ENCODE data around the gene PDZRN3.
A peak's percentile ranks its signal among the peaks of the same experiment; 100 is the strongest.

PDZRN3 gene

GRCh38 chr3:73622091-73622805, 2.5 kb downstream of the PDZRN3 start:
- DNase-seq, result no peak

- DNase-seq, result no peak
Measured at GRCh38 chr3:73621388-73621787, 3.4 kb downstream of the PDZRN3 start.

- no peak for DNase-seq
Measured at GRCh38 chr3:73618461-73618860, 6.3 kb downstream of the PDZRN3 start.

GRCh38 chr3:73616056-73616455, 8.7 kb downstream of the PDZRN3 start:
- no peak for DNase-seq

GRCh38 chr3:73614419-73614818, 10.3 kb downstream of the PDZRN3 start:
- DNase-seq, result no peak

DNA sequence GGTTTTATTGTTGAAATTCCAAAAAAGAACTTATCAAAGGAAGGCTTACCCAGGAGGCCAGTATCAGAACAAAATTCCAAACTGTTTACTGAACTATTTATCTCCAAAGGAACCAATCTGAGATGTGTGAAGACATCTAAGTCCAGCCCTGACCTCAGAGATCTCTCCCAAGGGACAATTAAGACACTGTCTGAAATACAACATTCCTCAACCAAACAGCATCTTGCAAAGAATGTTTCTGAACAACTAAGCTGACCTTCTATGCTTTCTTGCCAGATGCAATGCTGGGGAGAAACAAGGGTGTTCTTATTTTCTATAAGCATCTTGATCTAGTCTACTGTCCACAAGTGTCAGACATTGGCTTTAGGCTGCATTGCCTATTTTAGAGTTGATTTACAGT, 13.6 kb downstream of the PDZRN3 start:
- DNase-seq, result no peak

GRCh38 chr3:73610493-73610892, 14.2 kb downstream of the PDZRN3 start:
- no peak for DNase-seq

- no peak for DNase-seq
Measured at GRCh38 chr3:73609655-73610054, 15.1 kb downstream of the PDZRN3 start.

GRCh38 chr3:73609315-73609641, 15.5 kb downstream of the PDZRN3 start:
- no peak for DNase-seq

DNA sequence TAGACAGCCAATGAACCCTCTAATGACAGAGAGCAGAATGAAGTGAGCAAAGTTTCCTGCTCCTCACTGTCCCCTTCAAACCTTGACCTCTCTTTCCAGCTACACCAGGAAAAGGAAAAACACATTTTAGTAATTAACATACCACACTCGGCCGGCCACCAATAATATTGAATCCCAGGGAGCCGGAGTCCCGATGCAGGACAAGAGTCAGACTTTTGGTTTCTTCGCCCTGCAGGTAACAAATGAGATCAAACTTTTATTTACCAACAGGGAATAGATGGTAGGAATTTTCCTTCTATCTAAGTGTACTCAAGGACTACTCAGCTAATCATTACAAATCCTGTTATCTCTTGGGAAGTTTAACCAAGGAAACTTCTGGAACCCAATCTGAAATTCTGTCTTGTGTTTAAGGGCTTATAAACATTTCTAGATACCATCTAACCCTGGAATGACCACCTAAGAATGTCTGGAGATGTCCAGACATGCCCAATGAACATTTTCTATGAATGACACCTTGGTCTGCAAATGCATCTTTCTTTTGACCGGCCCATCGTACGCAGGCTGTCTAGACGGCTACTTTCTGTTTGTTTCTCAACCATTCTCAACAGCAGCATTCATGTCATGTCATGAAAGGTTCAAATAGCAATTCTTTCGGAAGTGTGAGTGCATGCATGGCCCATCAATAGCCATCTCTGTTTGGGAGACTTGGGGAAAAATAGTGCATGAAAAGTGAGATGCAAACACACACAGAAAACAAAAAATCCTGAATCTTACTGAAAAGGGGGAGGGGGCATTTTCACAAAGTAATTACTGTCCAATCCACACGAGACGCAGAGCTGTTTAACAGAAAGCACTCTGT, 16.1 kb downstream of the PDZRN3 start:
- no peak for DNase-seq

GRCh38 chr3:73605861-73606260, 18.9 kb downstream of the PDZRN3 start:
- DNase-seq, result no peak

- no peak for DNase-seq
Measured at GRCh38 chr3:73605412-73605811, 19.3 kb downstream of the PDZRN3 start.

- no peak for DNase-seq
Measured at GRCh38 chr3:73604451-73604850, 20.3 kb downstream of the PDZRN3 start.

DNA sequence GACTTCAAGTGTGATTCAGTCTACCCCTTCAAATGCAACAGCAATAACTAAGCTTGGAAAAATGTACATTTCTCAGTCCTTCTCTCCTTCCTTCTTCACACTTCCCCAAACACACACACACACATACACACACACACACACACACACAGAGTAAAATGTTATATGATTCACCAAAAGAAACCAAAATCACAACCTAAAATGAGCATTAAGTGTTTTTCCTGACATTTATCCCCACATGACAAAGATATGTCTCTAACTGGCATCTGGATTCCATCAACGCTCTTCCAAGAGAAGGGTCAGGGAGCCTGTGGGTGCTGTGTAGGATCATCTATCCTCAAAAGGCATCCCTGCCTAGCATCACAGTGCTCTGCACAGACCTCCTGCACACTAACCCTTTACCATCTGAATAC, 21.0 kb downstream of the PDZRN3 start:
- DNase-seq, result no peak

- DNase-seq, result no peak
Measured at GRCh38 chr3:73602170-73602569, 22.6 kb downstream of the PDZRN3 start.

- DNase-seq, result no peak
Measured at GRCh38 chr3:73601481-73601880, 23.3 kb downstream of the PDZRN3 start.

DNA sequence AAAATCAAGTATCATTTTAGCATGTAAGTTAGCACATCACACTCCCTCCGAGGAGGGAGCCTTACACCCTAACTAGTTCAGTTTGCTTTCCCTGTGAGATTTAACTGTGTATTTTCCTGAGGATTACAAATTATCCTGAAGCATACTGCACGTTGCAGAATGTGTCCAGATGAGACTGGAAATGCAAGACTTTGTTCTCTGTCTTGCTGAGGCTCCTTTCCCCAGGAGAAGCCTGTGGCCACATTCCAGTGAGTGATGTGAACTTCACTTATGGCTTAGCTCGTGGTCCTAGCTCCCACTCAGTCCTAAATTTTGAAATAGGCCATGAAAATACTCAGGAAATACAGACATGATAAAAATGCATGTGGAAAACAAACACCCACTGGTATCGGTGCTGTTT, 23.7 kb downstream of the PDZRN3 start:
- no peak for DNase-seq

DNA sequence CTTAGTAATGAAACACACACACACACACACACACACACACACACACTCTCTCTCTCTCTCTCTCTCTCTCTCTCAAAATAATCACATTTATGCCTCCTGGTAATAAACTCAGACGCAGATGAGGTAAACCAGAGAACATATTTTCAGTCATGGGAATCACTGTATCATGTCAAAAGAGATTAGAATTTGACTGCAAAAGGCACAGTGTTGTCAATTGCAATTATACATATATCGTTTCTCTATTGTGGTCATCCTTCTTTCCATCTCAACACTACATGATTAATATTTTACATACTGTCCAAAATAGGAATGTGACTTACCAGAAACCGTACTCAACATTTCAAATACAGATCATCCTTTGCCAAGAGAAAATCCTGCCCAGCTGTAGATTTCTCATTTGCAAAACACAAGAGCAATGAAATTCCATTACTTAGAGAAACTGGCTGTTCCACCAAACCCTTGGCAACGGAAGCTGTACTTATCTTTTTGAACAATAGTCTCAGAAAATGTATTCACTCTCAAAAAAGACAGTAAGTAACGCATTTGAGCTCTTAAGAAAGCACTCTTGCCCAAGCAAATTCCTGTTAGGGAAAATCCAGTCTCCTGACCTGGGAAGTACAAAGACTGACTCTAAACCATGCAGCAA, 24.3 kb downstream of the PDZRN3 start:
- no peak for DNase-seq

DNA sequence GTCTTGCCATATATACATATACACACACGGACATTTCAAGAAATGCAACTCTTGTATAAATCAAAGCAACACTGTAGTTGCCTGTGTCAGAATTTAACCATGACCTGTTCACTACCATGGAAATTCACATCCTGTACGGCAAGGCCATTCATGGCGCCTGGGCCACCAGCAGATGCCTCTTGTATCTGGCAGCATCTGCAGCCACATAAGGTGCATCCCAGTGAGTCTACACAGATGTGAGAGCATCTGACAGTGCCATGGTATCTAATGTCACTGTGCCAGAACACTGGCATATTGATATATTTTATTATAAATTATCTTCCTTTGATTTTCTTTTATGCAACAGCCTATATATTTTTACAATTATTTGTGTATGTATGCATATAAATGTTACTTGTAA, 25.1 kb downstream of the PDZRN3 start:
- DNase-seq, result no peak

- DNase-seq, result no peak
Measured at GRCh38 chr3:73597476-73597875, 27.3 kb downstream of the PDZRN3 start.

DNA sequence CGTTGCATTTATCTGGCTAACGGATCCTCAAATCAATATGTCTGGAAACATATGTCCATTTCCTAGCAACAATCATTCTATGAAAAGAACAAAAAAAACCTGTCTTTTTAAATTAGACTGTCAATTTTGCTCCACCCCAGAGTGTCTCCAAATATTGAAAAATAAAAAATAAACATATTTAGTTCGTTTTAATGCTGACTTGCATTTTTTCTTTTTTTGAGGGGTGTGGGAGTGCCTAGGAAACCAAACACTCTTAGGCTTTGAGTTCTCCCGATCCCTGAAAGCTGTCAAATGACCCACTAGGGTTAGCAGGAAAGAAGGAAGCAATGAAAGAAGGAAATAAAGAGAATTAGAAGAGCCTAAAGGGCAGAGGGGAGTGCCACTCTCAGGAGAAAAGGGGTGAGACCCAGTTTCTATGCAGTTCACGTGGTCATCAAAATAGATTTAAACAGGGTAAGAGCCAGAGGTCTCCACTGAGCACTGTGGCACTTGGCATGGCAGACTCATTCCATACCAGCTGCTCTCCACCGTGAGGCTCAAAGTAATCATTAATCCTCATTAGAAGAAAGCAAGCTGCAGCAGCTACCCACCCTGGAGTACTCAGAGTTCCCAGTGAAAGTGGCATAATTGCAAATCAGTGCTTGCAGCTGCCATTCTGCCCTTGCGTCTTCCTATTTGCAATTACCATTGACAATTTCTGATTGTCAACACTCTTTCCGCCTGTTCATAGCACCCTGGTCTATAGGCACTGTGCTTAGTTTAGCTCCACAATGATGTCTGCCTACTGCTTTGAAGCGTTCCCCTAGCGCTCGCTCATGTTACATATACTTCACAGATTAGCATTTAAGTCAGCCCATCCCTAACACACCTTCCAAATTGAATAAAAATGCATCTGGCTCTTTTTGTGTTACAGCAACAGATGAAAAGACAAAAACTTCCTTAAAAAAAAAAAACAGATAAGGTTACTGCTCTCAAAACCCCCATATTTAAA, 32.3 kb downstream of the PDZRN3 start:
- DNase-seq, result peak in 1 of 2 experiments; percentile 0

- no peak for DNase-seq
Measured at GRCh38 chr3:73591286-73591800, 33.4 kb downstream of the PDZRN3 start.

All from NCI-H1930 (cell line).